Fibroblast of the aortic adventitia (primary cell): ENCODE measurements around the gene SRGAP2C. TPM values are rescaled to one million over a fixed set of nuclear protein-coding genes. Genes with fewer than 3 reads are reported as not detected.
A peak's percentile ranks its signal among the peaks of the same experiment; 100 is the strongest.
"Not testable (repeated sequence)": the region's sequence is repeated elsewhere in the genome, so short reads cannot be mapped to it uniquely, and the experiment has no call there.

Source experiments
- DNase-seq: peaks from one replicate; pipeline ENCODE4 v3.0.0-alpha.2; 2010; ENCODE audit warnings: low read depth
- H3K4me3 ChIP-seq: 2 replicates; pipeline ENCODE4 v1.5.1; 2011; ENCODE audit warnings: low read depth, mild to moderate bottlenecking, control low read depth, low read length, moderate library complexity
- total RNA-seq: library from RNA; depleted of rRNA; stranded (reverse); fragments of >200 nt; gene quantifications from 2 replicates; pipeline ENCODE4 v1.2.3, GENCODE V29; 2012; ENCODE audit warnings: low replicate concordance

Gene SRGAP2C
- total RNA-seq, 1 donor: 35.0 TPM

- not testable (repeated sequence) for DNase-seq, H3K4me3 ChIP-seq
These were observed 164.7 kb downstream of the SRGAP2C start for GRCh38 chr1:121349332-121349967.

DNA sequence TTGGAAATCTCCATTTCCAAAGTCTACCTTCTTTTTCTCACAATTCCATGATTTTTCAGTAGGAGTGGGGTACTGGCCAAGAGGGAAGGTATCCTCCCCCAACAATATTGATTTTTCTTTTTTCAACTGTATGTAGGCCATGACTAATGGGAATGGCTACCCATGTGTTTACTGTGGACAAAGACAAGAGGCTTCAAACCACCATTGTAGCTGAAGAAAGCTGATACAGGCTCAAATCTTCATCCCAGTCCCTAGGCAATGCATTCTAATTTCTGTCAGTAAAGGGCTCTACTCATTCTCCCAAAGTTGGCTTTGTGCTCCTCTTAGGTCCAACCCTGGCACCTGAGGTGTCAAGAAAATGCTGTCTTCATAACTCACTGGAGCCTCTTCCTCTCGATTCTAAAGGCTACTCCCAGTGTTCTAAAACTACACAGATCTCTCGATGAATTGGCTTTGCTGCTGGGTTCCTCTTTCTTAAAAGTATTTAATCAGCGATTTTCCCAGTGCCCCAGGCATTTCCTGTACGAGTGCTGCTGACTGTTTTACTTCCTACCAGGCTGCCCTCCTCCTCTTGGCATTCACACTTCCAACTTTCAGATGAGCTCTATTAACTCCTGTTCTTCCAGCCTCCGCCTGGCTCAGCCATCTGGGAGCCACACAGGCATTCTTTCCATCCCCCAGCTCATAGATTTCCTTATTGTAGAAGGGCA, 171.1 kb downstream of the SRGAP2C start:
- DNase-seq, H3K4me3 ChIP-seq: not testable (repeated sequence)

- not testable (repeated sequence) for H3K4me3 ChIP-seq, DNase-seq
These were observed 172.0 kb downstream of the SRGAP2C start for GRCh38 chr1:121356819-121357218.

GRCh38 chr1:121360531-121360930, 175.8 kb downstream of the SRGAP2C start:
- not testable (repeated sequence) for DNase-seq

DNA sequence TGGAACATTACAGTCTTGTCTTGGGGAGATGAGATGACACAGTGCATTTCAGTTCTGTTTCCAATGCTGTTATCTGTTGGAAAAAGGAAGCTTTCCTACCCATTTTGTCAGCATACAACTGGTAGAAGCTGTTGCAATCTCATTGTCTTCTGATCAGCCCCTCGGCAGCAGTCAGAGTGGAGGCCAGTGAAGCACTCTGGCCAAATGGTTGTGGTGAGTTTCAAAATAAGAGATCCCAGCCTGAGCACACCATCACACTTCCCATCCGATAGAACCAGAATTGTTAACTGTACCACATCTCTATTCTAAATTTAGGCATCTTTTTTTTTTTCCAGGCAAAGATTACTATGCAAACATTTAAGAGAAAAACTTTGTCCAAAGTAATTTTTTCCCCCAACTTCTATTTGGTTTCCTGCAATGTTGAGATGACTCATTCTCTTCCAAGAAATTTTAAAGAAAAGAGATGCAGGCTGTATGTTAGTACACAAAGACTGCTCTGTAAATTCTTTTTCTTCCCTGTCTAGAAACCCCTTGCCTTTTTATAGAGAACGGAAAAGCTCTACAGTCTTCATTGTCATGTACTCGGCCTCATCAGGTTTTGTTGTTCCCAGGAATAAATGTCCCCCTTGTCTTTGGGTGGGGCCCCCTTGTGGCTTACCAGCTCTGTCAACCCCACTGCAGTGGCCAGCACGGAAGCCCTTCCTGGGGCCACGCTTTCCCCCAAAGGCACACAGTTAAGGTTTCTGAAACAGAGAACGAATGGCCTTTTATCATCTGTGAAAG, 176.9 kb downstream of the SRGAP2C start:
- DNase-seq, H3K4me3 ChIP-seq: not testable (repeated sequence)

More at GRCh38 chr1:121360531-121360930, 175.8 kb downstream of the SRGAP2C start:
- not testable (repeated sequence) for H3K4me3 ChIP-seq

DNA sequence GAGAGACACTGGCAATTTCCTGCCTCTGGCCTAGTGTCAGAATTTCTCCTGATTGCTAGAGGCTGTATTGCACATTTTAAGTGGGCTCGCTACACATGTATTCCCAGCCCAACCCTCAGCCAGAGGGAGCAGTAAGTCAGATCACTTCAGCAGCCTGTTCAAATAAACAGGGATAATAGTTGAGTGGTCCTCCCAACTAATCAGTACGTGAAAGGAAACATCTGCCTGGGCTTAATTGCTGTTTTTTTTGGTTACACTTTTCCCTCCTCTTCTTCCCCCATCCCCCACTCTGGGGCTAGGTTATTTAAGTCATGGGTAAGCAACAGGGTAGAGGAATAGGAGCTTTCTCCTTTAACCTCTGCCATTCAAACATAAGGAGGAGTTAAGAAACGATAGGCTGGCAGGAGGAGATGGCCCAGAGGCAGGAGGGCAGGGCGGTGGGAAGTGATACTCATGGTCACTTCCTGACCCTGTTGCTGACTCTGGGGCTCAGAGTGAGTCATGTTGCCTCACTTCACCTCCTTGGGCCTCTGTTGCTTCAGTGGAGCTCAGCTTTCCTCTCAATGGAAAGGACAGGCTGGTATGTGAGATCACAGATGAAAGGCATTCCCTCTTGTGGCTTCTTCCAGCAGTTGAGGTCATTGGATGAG, 177.6 kb downstream of the SRGAP2C start:
- DNase-seq: not testable (repeated sequence)

GRCh38 chr1:121365316-121365715, 180.5 kb downstream of the SRGAP2C start:
- not testable (repeated sequence) for H3K4me3 ChIP-seq, DNase-seq

More for the DNA sequence above, 177.6 kb downstream of the SRGAP2C start:
- H3K4me3 ChIP-seq: not testable (repeated sequence)

DNA sequence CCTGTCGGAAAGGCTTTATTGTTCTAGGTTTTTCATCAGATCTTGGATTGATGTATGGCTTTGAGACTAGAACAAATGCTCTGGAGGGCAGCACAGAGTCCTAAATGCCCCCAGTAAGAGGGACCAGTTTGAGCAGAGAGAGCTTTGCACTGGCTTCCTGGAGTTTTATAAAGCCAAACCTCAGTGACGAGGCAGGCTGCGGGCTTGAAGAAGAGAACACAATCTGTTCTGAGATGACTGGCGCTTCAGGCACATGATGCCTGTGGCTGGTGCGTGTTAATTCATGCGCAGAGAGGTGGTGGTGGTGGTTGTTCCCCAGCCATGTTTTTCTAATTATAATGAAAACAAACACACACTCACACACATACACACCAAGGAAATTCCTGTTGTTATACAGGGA, 180.9 kb downstream of the SRGAP2C start:
- not testable (repeated sequence) for DNase-seq, H3K4me3 ChIP-seq

DNA sequence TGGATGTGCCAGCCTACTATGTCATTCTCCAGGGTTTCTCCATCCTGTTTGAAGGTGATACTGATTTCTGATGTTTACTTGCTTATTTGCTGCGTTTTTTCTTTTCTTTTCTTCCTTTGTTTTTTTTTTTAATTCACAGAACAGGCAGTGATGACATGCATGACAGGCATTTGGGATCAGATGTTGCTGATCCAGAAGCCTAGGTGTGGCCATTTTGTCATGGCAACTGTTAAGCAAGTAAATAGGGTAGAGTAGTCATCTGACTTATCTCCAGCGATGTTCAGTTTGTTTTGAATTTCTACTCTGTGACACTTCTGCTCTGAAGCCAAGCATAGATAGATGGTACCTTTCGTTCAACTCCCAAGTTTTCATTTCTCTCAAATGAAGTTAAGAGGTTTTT, 181.4 kb downstream of the SRGAP2C start:
- H3K4me3 ChIP-seq, DNase-seq: not testable (repeated sequence)

- not testable (repeated sequence) for H3K4me3 ChIP-seq, DNase-seq
These were observed 184.1 kb downstream of the SRGAP2C start for GRCh38 chr1:121368910-121369309.

- H3K4me3 ChIP-seq, DNase-seq: not testable (repeated sequence)
These were observed 185.2 kb downstream of the SRGAP2C start for GRCh38 chr1:121369959-121370358.

- DNase-seq: peak; percentile 89
- H3K4me3 ChIP-seq: not testable (repeated sequence)
These were observed 190.1 kb downstream of the SRGAP2C start for GRCh38 chr1:121374851-121375367.

DNA sequence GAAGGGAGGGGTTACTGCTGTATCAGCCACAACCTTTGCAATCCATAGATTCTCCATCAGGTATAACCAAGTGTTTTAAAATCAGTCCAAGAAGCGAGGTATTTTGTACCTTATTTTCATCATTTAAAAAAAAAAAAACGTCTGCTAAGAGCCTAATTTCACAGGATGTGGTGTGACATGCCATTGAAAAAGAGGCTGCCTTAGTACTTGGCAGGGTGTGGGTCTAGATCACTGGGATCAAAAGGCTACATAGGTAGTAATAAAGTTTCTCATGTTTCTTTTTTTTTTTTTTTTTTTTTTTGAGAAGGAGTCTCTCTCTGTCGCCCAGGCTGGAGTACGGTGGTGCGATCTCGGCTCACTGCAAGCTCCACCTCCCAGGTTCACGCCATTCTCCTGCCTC, 192.2 kb downstream of the SRGAP2C start:
- DNase-seq, H3K4me3 ChIP-seq: not testable (repeated sequence)

DNA sequence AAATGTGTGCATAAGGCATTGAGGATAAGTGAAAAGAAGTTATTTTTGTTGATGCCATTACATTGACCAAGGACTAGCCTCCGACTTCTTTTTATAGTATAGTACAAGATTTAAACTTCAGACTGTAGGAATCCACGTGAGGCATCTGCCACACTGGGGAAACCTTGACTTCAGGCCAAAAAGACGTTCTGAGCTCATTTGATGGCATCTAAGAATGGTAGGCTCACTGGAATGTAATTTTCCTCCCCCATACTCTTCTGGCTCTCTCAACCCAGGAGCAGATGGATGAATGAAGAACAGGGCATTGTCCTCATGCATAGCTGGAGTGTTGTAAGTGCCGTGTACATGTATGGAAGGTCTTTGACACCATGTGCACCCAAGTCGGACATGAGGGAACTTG, 194.0 kb downstream of the SRGAP2C start:
- DNase-seq, H3K4me3 ChIP-seq: not testable (repeated sequence)

- not testable (repeated sequence) for H3K4me3 ChIP-seq
- peak; percentile 71 for DNase-seq
These were observed 200.0 kb downstream of the SRGAP2C start for GRCh38 chr1:121384754-121385153.

- not testable (repeated sequence) for DNase-seq, H3K4me3 ChIP-seq
These were observed 200.4 kb downstream of the SRGAP2C start for GRCh38 chr1:121385162-121385561.

DNA sequence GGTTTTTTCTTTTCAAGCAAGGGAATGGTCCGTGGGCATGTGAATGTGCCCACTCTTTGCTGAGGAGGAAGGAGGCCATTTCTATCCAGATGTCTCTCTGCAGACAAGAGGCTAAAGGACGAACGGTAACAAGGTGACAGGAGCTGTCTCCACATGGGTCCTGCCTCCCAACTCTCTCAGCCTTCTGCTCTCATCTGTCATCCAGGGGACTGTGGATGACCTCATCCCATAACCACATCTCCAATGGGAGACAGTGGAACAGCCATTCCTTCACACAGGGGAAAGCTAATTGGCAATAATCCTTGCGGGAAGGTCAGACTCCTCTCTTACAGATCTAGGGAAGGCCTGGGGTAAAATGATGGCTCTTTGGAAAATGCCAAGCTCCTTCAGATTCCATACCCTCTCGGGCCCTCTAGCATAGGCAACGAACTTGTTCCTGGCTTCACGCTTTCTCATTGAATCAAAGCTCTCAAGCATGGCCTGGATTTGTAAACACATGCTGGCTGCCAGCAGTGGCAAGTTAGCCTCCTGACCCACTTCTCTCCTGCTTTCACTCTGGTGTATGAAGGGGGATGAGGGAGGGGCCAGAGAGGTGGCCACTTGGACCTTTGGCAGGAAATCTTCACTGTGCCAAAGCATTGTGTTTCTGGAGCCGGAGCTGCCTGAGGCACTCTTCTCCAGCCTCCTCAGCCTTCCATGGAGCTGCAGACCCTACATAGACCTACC, 201.0 kb downstream of the SRGAP2C start:
- DNase-seq, H3K4me3 ChIP-seq: not testable (repeated sequence)

- DNase-seq, H3K4me3 ChIP-seq: not testable (repeated sequence)
These were observed 201.7 kb downstream of the SRGAP2C start for GRCh38 chr1:121386319-121386948.
